HL-60 (cell line): ENCODE data around the gene VASH2.

ENCODE experiments used
- DNase-seq, 2 experiments: peaks; one replicate each; pipeline ENCODE4 v3.0.0-alpha.2; 2010 to 2020; ENCODE audit warnings: low read depth in 1 of 2, low spot score in 1 of 2
- H3K27ac ChIP-seq: fragments of 250-450 bp; sonication (Bioruptor Pico); replicated peaks from 2 replicates; pipeline ENCODE4 v1.5.1; 2020; ENCODE audit warnings: mild to moderate bottlenecking, moderate library complexity
- H3K27me3 ChIP-seq: fragments of 250-450 bp; sonication (Bioruptor Pico); 2 replicates; pipeline ENCODE4 v1.5.1; 2021; ENCODE audit warnings: mild to moderate bottlenecking, moderate library complexity; ENCODE audit not compliant: insufficient read depth, poor library complexity, severe bottlenecking
- H3K4me3 ChIP-seq: replicated peaks from 2 replicates; pipeline ENCODE4 v1.5.1; 2011; ENCODE audit warnings: mild to moderate bottlenecking, control low read depth, low read length; ENCODE audit not compliant: insufficient read depth
- CTCF ChIP-seq: IDR thresholded peaks from one replicate; pipeline ENCODE4 v1.5.1; 2011; ENCODE audit warnings: low read length, control low read depth, inconsistent platforms; ENCODE audit not compliant: insufficient read depth
- GABPA ChIP-seq: IDR thresholded peaks from 2 replicates; pipeline ENCODE4 v1.6.1; 2012; ENCODE audit warnings: low read depth
- POLR2AphosphoS5 ChIP-seq: IDR thresholded peaks from 2 replicates; pipeline ENCODE4 v1.6.1; 2012; ENCODE audit warnings: low read depth
- SPI1 ChIP-seq: IDR thresholded peaks from 2 replicates; pipeline ENCODE4 v1.6.1; 2012; ENCODE audit warnings: low read depth, mild to moderate bottlenecking, borderline replicate concordance
- TF ChIP-seq, protein P1 (sequence below): IDR thresholded peaks from 2 replicates; pipeline ENCODE4 v1.6.1; 2012; ENCODE audit warnings: low read depth; ENCODE audit not compliant: insufficient replicate concordance

The VASH2 gene

DNA sequence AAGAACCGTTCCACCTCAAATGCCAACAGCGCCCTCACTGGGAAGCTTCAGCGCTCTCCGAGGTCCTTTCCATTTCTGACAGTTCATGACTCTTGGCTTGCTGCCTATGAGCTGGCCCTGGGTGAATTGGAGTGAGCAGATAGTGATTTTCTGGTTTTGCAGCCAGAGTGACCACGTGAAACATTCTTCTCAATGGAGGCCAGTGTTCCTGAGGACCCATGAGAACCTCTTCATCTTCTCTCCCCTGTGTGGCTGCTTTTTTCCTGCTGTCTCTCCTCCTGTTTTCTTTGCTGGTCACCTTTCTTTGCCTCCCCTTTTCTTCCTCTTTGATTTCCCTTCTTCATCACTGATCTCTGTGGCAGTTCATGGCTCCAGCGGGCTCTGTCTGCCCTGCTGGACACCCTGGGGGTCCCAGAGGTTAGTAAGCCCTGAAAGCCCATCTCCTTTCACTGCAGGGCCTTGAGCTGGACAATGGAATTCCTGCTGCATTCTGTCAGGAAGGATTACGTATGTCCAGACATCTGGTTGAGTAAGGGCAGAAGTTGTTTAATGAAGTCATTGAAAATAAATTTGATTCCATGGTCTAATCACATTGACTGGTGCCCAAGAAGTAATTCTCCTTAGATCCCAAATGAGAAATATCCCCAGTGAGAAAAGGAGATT is 29.9 kb downstream of the VASH2 start:
- H3K27me3 ChIP-seq = no peaks in the 10 kb centered on the region
- TF ChIP-seq POLR2AphosphoS5 = no peak
- TF ChIP-seq, protein P1, sequence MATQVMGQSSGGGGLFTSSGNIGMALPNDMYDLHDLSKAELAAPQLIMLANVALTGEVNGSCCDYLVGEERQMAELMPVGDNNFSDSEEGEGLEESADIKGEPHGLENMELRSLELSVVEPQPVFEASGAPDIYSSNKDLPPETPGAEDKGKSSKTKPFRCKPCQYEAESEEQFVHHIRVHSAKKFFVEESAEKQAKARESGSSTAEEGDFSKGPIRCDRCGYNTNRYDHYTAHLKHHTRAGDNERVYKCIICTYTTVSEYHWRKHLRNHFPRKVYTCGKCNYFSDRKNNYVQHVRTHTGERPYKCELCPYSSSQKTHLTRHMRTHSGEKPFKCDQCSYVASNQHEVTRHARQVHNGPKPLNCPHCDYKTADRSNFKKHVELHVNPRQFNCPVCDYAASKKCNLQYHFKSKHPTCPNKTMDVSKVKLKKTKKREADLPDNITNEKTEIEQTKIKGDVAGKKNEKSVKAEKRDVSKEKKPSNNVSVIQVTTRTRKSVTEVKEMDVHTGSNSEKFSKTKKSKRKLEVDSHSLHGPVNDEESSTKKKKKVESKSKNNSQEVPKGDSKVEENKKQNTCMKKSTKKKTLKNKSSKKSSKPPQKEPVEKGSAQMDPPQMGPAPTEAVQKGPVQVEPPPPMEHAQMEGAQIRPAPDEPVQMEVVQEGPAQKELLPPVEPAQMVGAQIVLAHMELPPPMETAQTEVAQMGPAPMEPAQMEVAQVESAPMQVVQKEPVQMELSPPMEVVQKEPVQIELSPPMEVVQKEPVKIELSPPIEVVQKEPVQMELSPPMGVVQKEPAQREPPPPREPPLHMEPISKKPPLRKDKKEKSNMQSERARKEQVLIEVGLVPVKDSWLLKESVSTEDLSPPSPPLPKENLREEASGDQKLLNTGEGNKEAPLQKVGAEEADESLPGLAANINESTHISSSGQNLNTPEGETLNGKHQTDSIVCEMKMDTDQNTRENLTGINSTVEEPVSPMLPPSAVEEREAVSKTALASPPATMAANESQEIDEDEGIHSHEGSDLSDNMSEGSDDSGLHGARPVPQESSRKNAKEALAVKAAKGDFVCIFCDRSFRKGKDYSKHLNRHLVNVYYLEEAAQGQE = peak; percentile 74
- no peak for TF ChIP-seq CTCF
- DNase-seq = no peak
- no peak overlapping the region for H3K4me3 ChIP-seq
- no peak overlapping the region for H3K27ac ChIP-seq

DNA sequence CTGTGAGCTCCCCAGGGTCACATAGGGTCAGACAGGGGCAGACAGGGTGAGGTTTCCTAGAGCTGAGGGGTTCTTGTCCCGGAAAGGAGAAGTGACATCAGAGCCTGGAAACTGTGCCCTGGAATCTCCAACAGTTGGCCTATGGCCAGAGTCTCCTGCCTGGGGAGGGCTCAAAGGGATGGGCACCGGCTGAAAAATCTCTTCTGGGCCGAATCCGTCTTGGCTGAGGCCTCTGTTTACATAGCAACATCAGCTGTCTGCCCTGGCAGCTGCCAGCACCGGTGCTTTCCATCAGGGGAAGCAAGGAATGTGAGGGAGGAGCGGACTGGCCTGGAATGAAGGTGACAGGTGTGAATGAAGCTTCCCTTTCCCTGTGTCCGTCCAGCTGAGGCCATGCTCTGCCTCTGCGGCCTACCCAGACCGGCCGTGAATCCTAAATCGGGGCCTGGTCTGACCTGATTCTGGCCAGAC is 30.7 kb downstream of the VASH2 start:
- H3K4me3 ChIP-seq = no peak overlapping the region
- no peak for DNase-seq
- no peaks in the 10 kb centered on the region for H3K27me3 ChIP-seq
- no peak overlapping the region for H3K27ac ChIP-seq
- TF ChIP-seq POLR2AphosphoS5 = no peak
- TF ChIP-seq GABPA = no peak
- no peak for TF ChIP-seq SPI1
- TF ChIP-seq CTCF = no peak
- TF ChIP-seq, protein P1 = no peak

DNA sequence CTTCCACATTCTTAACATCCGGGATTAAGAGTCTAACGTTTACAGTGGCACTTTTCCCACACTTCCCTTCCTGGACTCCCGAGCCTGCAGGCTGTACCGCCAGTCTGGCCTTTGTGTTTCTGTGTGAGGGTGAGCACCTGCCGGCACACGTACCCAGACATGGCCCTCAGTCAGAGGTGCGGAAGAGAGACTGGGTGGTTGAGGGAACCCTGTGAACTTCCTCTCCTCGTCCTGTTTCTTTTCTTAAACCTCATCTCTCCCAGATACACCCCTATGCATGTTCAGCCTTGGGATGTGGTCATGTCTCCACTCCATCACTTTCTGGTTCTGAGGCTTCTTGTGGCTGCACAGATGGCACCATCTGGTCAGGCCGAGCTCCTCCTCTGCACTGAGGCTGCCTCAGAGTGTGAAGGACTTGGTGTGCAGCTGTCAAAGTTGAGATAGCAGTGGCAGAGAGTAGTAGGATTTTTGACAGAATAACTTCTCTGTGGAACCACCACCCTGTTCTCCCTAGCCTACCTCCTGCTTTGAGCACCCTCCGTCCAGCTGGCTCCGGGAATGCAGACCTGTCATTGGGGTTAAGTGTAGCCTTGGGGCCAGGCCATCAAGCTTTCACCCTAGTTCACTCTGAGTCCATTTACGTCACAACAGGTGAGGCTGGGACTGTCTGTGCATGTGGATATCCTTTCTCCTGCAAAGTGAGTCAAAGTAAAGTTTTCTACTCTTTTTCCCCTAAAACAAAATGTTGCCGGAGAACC is 31.4 kb downstream of the VASH2 start:
- TF ChIP-seq, protein P1 = no peak
- TF ChIP-seq GABPA = no peak
- no peak for TF ChIP-seq POLR2AphosphoS5
- TF ChIP-seq CTCF = no peak
- no peak for TF ChIP-seq SPI1
- no peak for DNase-seq
- H3K4me3 ChIP-seq = no peak overlapping the region
- no peaks in the 10 kb centered on the region for H3K27me3 ChIP-seq
- H3K27ac ChIP-seq = no peak overlapping the region
